H1 (cell line): ENCODE measurements around the gene PRKD1. TPM values are rescaled to one million over a fixed set of nuclear protein-coding genes. Genes with fewer than 3 reads are reported as not detected.

ENCODE experiments used
- CTCF ChIA-PET: fragments of 300-600 bp; sonication (Branson Sonifier 250); formaldehyde crosslinking; loops from one replicate; lab custom pipeline; 2021; ENCODE audit not compliant: partially characterized antibody; lab: Charles Lee
- POLR2A ChIA-PET: fragments of 300-600 bp; sonication (Branson Sonifier 250); formaldehyde crosslinking; loops from one replicate; lab custom pipeline; 2021; ENCODE audit warnings: inconsistent platforms; ENCODE audit not compliant: partially characterized antibody; lab: Charles Lee
- DNase-seq, 2 experiments: peaks; one replicate each; pipeline versions ENCODE4 v3.0.0 to v3.0.0-alpha.2; 2010 to 2022; ENCODE audit warnings: low spot score in 2 of 2, low read depth in 1 of 2, mixed read lengths in 1 of 2
- FAIRE-seq: peaks from 2 replicates; lab custom pipeline; 2011; peaks lifted over from hg19 to GRCh38; lab: Jason Lieb, UNC
- H2AFZ ChIP-seq: 2 replicates; pipeline ENCODE4 v1.8.1; 2012; ENCODE audit warnings: low read length, inconsistent platforms
- H2AK5ac ChIP-seq: 2 replicates; pipeline ENCODE4 v1.6.1; 2013; ENCODE audit warnings: low read depth, low read length
- H2BK120ac ChIP-seq: replicated peaks from 2 replicates; pipeline ENCODE3; 2013; ENCODE audit warnings: low read depth, low read length, inconsistent platforms
- H2BK12ac ChIP-seq: 2 replicates; pipeline ENCODE4 v1.6.1; 2013; ENCODE audit warnings: low read depth, low read length
- H2BK15ac ChIP-seq: 2 replicates; pipeline ENCODE4 v1.6.1; 2013; ENCODE audit warnings: low read length
- H2BK20ac ChIP-seq: 2 replicates; pipeline ENCODE4 v1.6.1; 2013; ENCODE audit warnings: low read length
- H2BK5ac ChIP-seq: 2 replicates; pipeline ENCODE4 v1.6.1; 2013; ENCODE audit warnings: low read depth, low read length
- H3K14ac ChIP-seq: 2 replicates; pipeline ENCODE4 v1.6.1; 2013; ENCODE audit warnings: inconsistent platforms; ENCODE audit not compliant: insufficient read length
- H3K18ac ChIP-seq: 2 replicates; pipeline ENCODE4 v1.6.1; 2013; ENCODE audit warnings: low read length; ENCODE audit errors: extremely low read depth
- H3K23ac ChIP-seq: 2 replicates; pipeline ENCODE4 v1.6.1; 2013; ENCODE audit warnings: inconsistent platforms; ENCODE audit not compliant: insufficient read length
- H3K23me2 ChIP-seq: 2 replicates; pipeline ENCODE4 v1.6.1; 2013; ENCODE audit warnings: low read depth, low read length
- H3K27ac ChIP-seq: 2 replicates; pipeline ENCODE4 v1.6.1; 2011; ENCODE audit warnings: low read depth, low read length, inconsistent platforms
- H3K27me3 ChIP-seq, 4 experiments: replicated peaks in 1 of 4; 1 replicate in 1 of 4; 2 replicates in 3 of 4; pipeline versions ENCODE4 v1.6.1 to v1.8.1; 2011 to 2013; ENCODE audit warnings: low read length in 3 of 4, mild to moderate bottlenecking in 3 of 4, inconsistent platforms in 2 of 4, mixed read lengths in 2 of 4, moderate library complexity in 1 of 4; ENCODE audit not compliant: control insufficient read depth in 3 of 4, insufficient read depth in 3 of 4; ENCODE audit errors: extremely low read depth in 1 of 4
- H3K36me3 ChIP-seq, 4 experiments: 2 replicates each; pipeline versions ENCODE4 v1.6.1 to v1.8.1; 2011 to 2013; ENCODE audit warnings: mild to moderate bottlenecking in 4 of 4, low read length in 3 of 4, moderate library complexity in 2 of 4, control low read depth in 1 of 4, inconsistent platforms in 1 of 4; ENCODE audit not compliant: insufficient read depth in 4 of 4, control insufficient read depth in 2 of 4
- H3K4ac ChIP-seq: replicated peaks from 2 replicates; pipeline ENCODE3; 2013; ENCODE audit warnings: low read length, low read depth, mixed read lengths, inconsistent platforms; ENCODE audit not compliant: insufficient read length
- H3K4me1 ChIP-seq, 4 experiments: replicated peaks in 1 of 4; 1 replicate in 1 of 4; 2 replicates in 3 of 4; pipeline versions ENCODE4 v1.6.1 to v1.8.1; 2011 to 2013; ENCODE audit warnings: low read length in 3 of 4, inconsistent platforms in 2 of 4, mixed read lengths in 1 of 4; ENCODE audit not compliant: insufficient read depth in 4 of 4, control insufficient read depth in 3 of 4
- H3K4me2 ChIP-seq, 2 experiments: 2 replicates each; pipeline versions ENCODE4 v1.6.1 to v1.8.1; 2011 to 2013; ENCODE audit warnings: low read depth in 2 of 2, low read length in 2 of 2, control low read depth in 1 of 2, inconsistent platforms in 1 of 2, mild to moderate bottlenecking in 1 of 2; ENCODE audit not compliant: insufficient read depth in 1 of 2
- H3K4me3 ChIP-seq, 4 experiments: fragments of 200-600, 300-600 bp in 1 of 4; sonication (generic), shearing (Covaris generic), sonication (Bioruptor Twin) in 1 of 4; 2 replicates each; pipeline versions ENCODE4 v1.5.1 to v1.8.1; 2011 to 2016; ENCODE audit warnings: low read length in 4 of 4, low read depth in 3 of 4, control low read depth in 2 of 4, inconsistent platforms in 2 of 4, mild to moderate bottlenecking in 2 of 4, mixed read lengths in 1 of 4, moderate library complexity in 1 of 4; ENCODE audit not compliant: insufficient read depth in 2 of 4; ENCODE audit errors: extremely low read depth in 1 of 4
- H3K56ac ChIP-seq: replicated peaks from 2 replicates; pipeline ENCODE3; 2013; ENCODE audit warnings: low read depth, mild to moderate bottlenecking, mixed read lengths, low read length, inconsistent platforms; ENCODE audit not compliant: insufficient read length
- H3K79me1 ChIP-seq: 2 replicates; pipeline ENCODE4 v1.6.1; 2013; ENCODE audit warnings: low read depth, low read length, control low read depth
- H3K79me2 ChIP-seq, 2 experiments: 2 replicates each; pipeline versions ENCODE4 v1.6.1 to v1.8.1; 2012 to 2013; ENCODE audit warnings: low read length in 2 of 2, mild to moderate bottlenecking in 2 of 2, inconsistent platforms in 1 of 2; ENCODE audit not compliant: insufficient read depth in 2 of 2, control insufficient read depth in 1 of 2
- H3K9ac ChIP-seq, 4 experiments: replicated peaks in 1 of 4; 1 replicate in 1 of 4; 2 replicates in 3 of 4; pipeline versions ENCODE4 v1.6.1 to v1.8.1; 2011 to 2013; ENCODE audit warnings: low read depth in 3 of 4, low read length in 3 of 4, control low read depth in 2 of 4, mild to moderate bottlenecking in 2 of 4, moderate library complexity in 2 of 4, inconsistent platforms in 1 of 4; ENCODE audit errors: extremely low read depth in 1 of 4
- H3K9me3 ChIP-seq, 2 experiments: 2 replicates each; pipeline versions ENCODE4 v1.6.1 to v1.8.1; 2012 to 2013; ENCODE audit warnings: mild to moderate bottlenecking in 2 of 2, moderate library complexity in 2 of 2, control low read depth in 1 of 2, inconsistent platforms in 1 of 2, low read depth in 1 of 2, low read length in 1 of 2, mixed read lengths in 1 of 2; ENCODE audit not compliant: insufficient read depth in 2 of 2
- H4K20me1 ChIP-seq, 2 experiments: replicated peaks in 1 of 2; 2 replicates each; pipeline versions ENCODE3 to v1.8.1; 2011 to 2013; ENCODE audit warnings: inconsistent platforms in 2 of 2, low read length in 2 of 2, mild to moderate bottlenecking in 1 of 2; ENCODE audit not compliant: insufficient read depth in 2 of 2, control insufficient read depth in 1 of 2
- H4K5ac ChIP-seq: 2 replicates; pipeline ENCODE4 v1.6.1; 2013; ENCODE audit warnings: low read length, low read depth, mixed read lengths, inconsistent platforms; ENCODE audit not compliant: insufficient read length
- H4K8ac ChIP-seq: 2 replicates; pipeline ENCODE4 v1.8.0; 2013; ENCODE audit warnings: mild to moderate bottlenecking, moderate library complexity, low read length, inconsistent platforms; ENCODE audit not compliant: insufficient read depth; ENCODE audit errors: extremely low read depth
- H4K91ac ChIP-seq: replicated peaks from 2 replicates; pipeline ENCODE3; 2013; ENCODE audit warnings: low read length, mixed read lengths, inconsistent platforms; ENCODE audit not compliant: insufficient read length
- BACH1 ChIP-seq: IDR thresholded peaks from 2 replicates; pipeline ENCODE4 v1.6.1; 2012; ENCODE audit warnings: low read length, improper control_type of control experiment
- CBX5 ChIP-seq: fragments of 300-800, 300-1000 bp; sonication (generic); IDR thresholded peaks from 2 replicates; pipeline ENCODE4 v1.7.1; 2016; ENCODE audit warnings: antibody characterized with exemption, low read length, low read depth
- CTBP2 ChIP-seq: IDR thresholded peaks from 2 replicates; pipeline ENCODE4 v1.7.0; 2011; ENCODE audit warnings: borderline replicate concordance, mild to moderate bottlenecking, moderate library complexity, mixed read lengths, low read length; ENCODE audit not compliant: insufficient read depth, insufficient read length
- EP300 ChIP-seq, 2 experiments: IDR thresholded peaks; 1 replicate in 1 of 2; 2 replicates in 1 of 2; pipeline ENCODE4 v1.6.1; 2011 to 2012; ENCODE audit warnings: low read depth in 2 of 2, low read length in 2 of 2, mild to moderate bottlenecking in 2 of 2, borderline replicate concordance in 1 of 2, inconsistent platforms in 1 of 2, moderate library complexity in 1 of 2
- EZH2 ChIP-seq: fragments of 200-600 bp; sonication (generic); IDR thresholded peaks from 2 replicates; pipeline ENCODE4 v1.7.1; 2012; ENCODE audit warnings: low read depth, mild to moderate bottlenecking, moderate library complexity, low read length, inconsistent platforms; ENCODE audit not compliant: severe bottlenecking
- HDAC6 ChIP-seq: IDR thresholded peaks from one replicate; pipeline ENCODE4 v1.7.1; 2012; ENCODE audit warnings: low read depth, mild to moderate bottlenecking, inconsistent platforms, low read length, moderate library complexity
- KDM1A ChIP-seq: fragments of 200-600, 300-600 bp; sonication (generic); IDR thresholded peaks from 2 replicates; pipeline ENCODE4 v1.7.1; 2016; ENCODE audit warnings: mild to moderate bottlenecking, low read length, borderline replicate concordance
- MAFK ChIP-seq: IDR thresholded peaks from 2 replicates; pipeline ENCODE4 v1.6.1; 2012; ENCODE audit warnings: low read depth, mild to moderate bottlenecking, improper control_type of control experiment, low read length
- RXRA ChIP-seq: IDR thresholded peaks from 2 replicates; pipeline ENCODE4 v1.6.1; 2011; ENCODE audit warnings: low read depth, mild to moderate bottlenecking, low read length, moderate library complexity; ENCODE audit not compliant: insufficient read depth
- SAP30 ChIP-seq: fragments of 300-600 bp; sonication (generic); IDR thresholded peaks from 2 replicates; pipeline ENCODE4 v1.7.1; 2012; ENCODE audit warnings: low read length, moderate library complexity, mild to moderate bottlenecking, inconsistent platforms; ENCODE audit not compliant: insufficient read depth, insufficient replicate concordance
- SIX5 ChIP-seq: IDR thresholded peaks from 2 replicates; pipeline ENCODE4 v1.6.1; 2011; ENCODE audit warnings: mild to moderate bottlenecking, low read depth, low read length
- SP2 ChIP-seq: IDR thresholded peaks from 2 replicates; pipeline ENCODE4 v1.6.1; 2012; ENCODE audit warnings: mild to moderate bottlenecking, low read length, inconsistent platforms
- TEAD4 ChIP-seq: IDR thresholded peaks from 2 replicates; pipeline ENCODE4 v1.6.1; 2012; ENCODE audit warnings: low read depth, low read length, inconsistent platforms, mixed read lengths
- YY1 ChIP-seq: IDR thresholded peaks from 2 replicates; pipeline ENCODE4 v1.6.1; 2011; ENCODE audit warnings: low read depth, mild to moderate bottlenecking, low read length
- ZNF274 ChIP-seq: IDR thresholded peaks from 2 replicates; pipeline ENCODE4 v1.7.0; 2012; ENCODE audit warnings: low read length, borderline replicate concordance; ENCODE audit errors: extremely low read depth
- WGBS, 2 experiments: shearing (Covaris generic) in 1 of 2; methylation state at CpG; one replicate each; pipeline versions ENCODE4 v1.1.6 to v1.1.7; 2013 to 2015; ENCODE audit warnings: low lambda C conversion rate in 2 of 2, mixed read lengths in 2 of 2, inconsistent platforms in 1 of 2, low coverage in 1 of 2, missing lambda C conversion rate in 1 of 2; ENCODE audit not compliant: insufficient replicate concordance in 2 of 2, insufficient coverage in 1 of 2, insufficient read length in 1 of 2; ENCODE audit errors: extremely low coverage in 1 of 2, missing lambda C conversion rate in 1 of 2; 5-methylcytosine and 5-hydroxymethylcytosine counted together
- polyA plus RNA-seq, 7 experiments: library from polyadenylated mRNA; depleted of rRNA in 3 of 7; stranded (reverse) in 5 of 7; unstranded in 2 of 7; fragments of >200 nt in 5 of 7; fragments of 200-250 nt in 2 of 7; gene quantifications; 1 replicate in 5 of 7; 2 replicates in 1 of 7; 4 replicates in 1 of 7; pipeline versions ENCODE4 v1.2.1 to v1.2.3, GENCODE V29; 2011 to 2013; ENCODE audit warnings: missing spikeins in 2 of 7, mixed read lengths in 2 of 7
- total RNA-seq: library from RNA; stranded (reverse); fragmentation: NEBNext Ultra II Directional; extraction: Animal tissue kit (Norgen Biotek cat#: 25700); gene quantifications from 2 replicates; pipeline ENCODE4 v1.2.1, GENCODE V29; 2021

The PRKD1 gene
- total and polyA plus RNA-seq, 2 of the 8 experiments (the other 6 are each of a cell fraction or from before 2014, with no cell fraction given), result 3.6 to 6.8 TPM

DNA sequence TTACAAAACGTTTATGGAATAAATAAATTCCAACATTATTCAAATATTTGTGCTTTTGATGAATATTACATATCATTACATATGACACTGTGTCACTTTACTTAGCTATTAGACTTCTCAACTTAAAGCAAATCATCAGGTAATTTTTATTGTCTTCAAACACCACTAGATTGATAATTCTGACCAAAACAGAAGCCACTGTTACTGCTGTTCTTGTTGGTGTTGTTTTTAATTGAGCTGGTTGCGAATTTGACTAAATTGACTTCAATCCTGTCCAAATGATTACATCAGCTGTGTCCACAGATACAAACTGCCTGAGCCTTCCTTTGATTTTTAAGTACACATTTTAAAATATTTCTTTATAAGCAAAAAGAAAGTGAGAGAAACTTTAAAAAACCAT lies 29.2 kb downstream of the PRKD1 start:
- Histone ChIP-seq H3K36me3 (no peaks in the 10 kb centered on the region), H3K79me1 (no peaks in the 10 kb centered on the region), H4K8ac (no peak overlapping the region), H4K5ac (no peak overlapping the region), H3K27ac (no peak overlapping the region), H2BK12ac (no peak overlapping the region), H3K27me3 (no peaks in the 10 kb centered on the region), H3K23me2 (no peaks in the 10 kb centered on the region), H3K79me2 (no peaks in the 10 kb centered on the region; a peak in 1 of 4 replicates), H3K9me3 (no peaks in the 10 kb centered on the region), H4K91ac (no peak overlapping the region), H3K4me3 (no peak overlapping the region), H2BK5ac (no peak overlapping the region), H2BK15ac (no peak overlapping the region), H3K18ac (no peak overlapping the region), H3K4me2 (no peak overlapping the region), H3K9ac (no peak overlapping the region), H3K23ac (no peak overlapping the region), H3K4me1 (no peaks in the 10 kb centered on the region), H2AFZ (no peak overlapping the region), H3K14ac (no peak overlapping the region), H3K4ac (no peak overlapping the region), H4K20me1 (no peaks in the 10 kb centered on the region), H3K56ac (no peak overlapping the region), H2AK5ac (no peak overlapping the region), H2BK120ac (no peak overlapping the region), H2BK20ac (no peak overlapping the region)
- 82% methylated on average over 2 of the region's 2 CpGs; no CpG with 5 or more reads in 1 of the 2 experiments for WGBS, 2 experiments
- CTCF ChIA-PET, result no interaction called here
- FAIRE-seq (no peak), DNase-seq (no peak)
- POLR2A ChIA-PET, result no interaction called here
- no peak for TF ChIP-seq ZNF274
- no peak for TF ChIP-seq CBX5
- TF ChIP-seq CTBP2, result no peak
- TF ChIP-seq EZH2, result no peak
- TF ChIP-seq RXRA, result no peak
- TF ChIP-seq MAFK, result no peak
- no peak for TF ChIP-seq SP2
- no peak for TF ChIP-seq TEAD4
- no peak for TF ChIP-seq YY1
- no peak for TF ChIP-seq KDM1A
- TF ChIP-seq EP300 (IDR thresholded peaks at IDR 0.05; ENCODE audit: borderline replicate concordance in 1 of 2, low read depth in 2 of 2, low read length in 2 of 2), result no peak
- no peak for TF ChIP-seq BACH1
- TF ChIP-seq SAP30, result no peak
- no peak for TF ChIP-seq HDAC6
- no peak for TF ChIP-seq SIX5
